Activated naive CD4-positive, alpha-beta T cell treated with Interleukin-2 at 50 U/mL for 16 hours (primary cell): ENCODE data around the gene HMGXB3.

ENCODE experiments used
- DNase-seq: peaks from one replicate; pipeline ENCODE4 v3.0.0-alpha.2; 2020

HMGXB3 gene

GRCh38 chr5:150054569-150054968, 54.0 kb downstream of the HMGXB3 start:
- DNase-seq: no peak

- DNase-seq: no peak
Measured at GRCh38 chr5:150055326-150056074, 55.0 kb downstream of the HMGXB3 start.

GRCh38 chr5:150056075-150056443, 55.5 kb downstream of the HMGXB3 start:
- DNase-seq: no peak

GRCh38 chr5:150057052-150057451, 56.5 kb downstream of the HMGXB3 start:
- DNase-seq: no peak

- no peak for DNase-seq
Measured at GRCh38 chr5:150057511-150057910, 57.0 kb downstream of the HMGXB3 start.

- DNase-seq: no peak
Measured at GRCh38 chr5:150057996-150058395, 57.5 kb downstream of the HMGXB3 start.

GRCh38 chr5:150058480-150059126, 58.1 kb downstream of the HMGXB3 start:
- DNase-seq: no peak

- DNase-seq: no peak
Measured at GRCh38 chr5:150059623-150060022, 59.1 kb downstream of the HMGXB3 start.

GRCh38 chr5:150060471-150060870, 59.9 kb downstream of the HMGXB3 start:
- no peak for DNase-seq

GRCh38 chr5:150061538-150061995, 61.0 kb downstream of the HMGXB3 start:
- no peak for DNase-seq

- no peak for DNase-seq
Measured at GRCh38 chr5:150062216-150062922, 61.8 kb downstream of the HMGXB3 start.

- no peak for DNase-seq
Measured at GRCh38 chr5:150063638-150064037, 63.1 kb downstream of the HMGXB3 start.

GRCh38 chr5:150064681-150065220, 64.2 kb downstream of the HMGXB3 start:
- DNase-seq: no peak

- no peak for DNase-seq
Measured at GRCh38 chr5:150065346-150065745, 64.8 kb downstream of the HMGXB3 start.

GRCh38 chr5:150065886-150066285, 65.3 kb downstream of the HMGXB3 start:
- DNase-seq: no peak

- DNase-seq: no peak
Measured at GRCh38 chr5:150066436-150066835, 65.9 kb downstream of the HMGXB3 start.

- DNase-seq: no peak
Measured at GRCh38 chr5:150066901-150067396, 66.4 kb downstream of the HMGXB3 start.

GRCh38 chr5:150067405-150067960, 66.9 kb downstream of the HMGXB3 start:
- DNase-seq: no peak

- no peak for DNase-seq
Measured at GRCh38 chr5:150068071-150068470, 67.5 kb downstream of the HMGXB3 start.

GRCh38 chr5:150068472-150068871, 67.9 kb downstream of the HMGXB3 start:
- no peak for DNase-seq

GRCh38 chr5:150068961-150069645, 68.6 kb downstream of the HMGXB3 start:
- no peak for DNase-seq
